LHCN-M2 (cell line): ENCODE measurements around the gene ADGRG4. TPM values are rescaled to one million over a fixed set of nuclear protein-coding genes. Genes with fewer than 3 reads are reported as not detected.
"Not testable (repeated sequence)": the region's sequence is repeated elsewhere in the genome, so short reads cannot be mapped to it uniquely, and the experiment has no call there.

Experiments
- DNase-seq: peaks from one replicate; pipeline ENCODE4 v3.0.0-alpha.2; 2012; ENCODE audit warnings: low read depth
- total RNA-seq: library from RNA; depleted of rRNA; stranded (reverse); fragments of >200 nt; gene quantifications from 2 replicates; pipeline ENCODE4 v1.2.3, GENCODE V29; 2014

Gene ADGRG4
- total RNA-seq, 1 experiment from 2014 or later: not detected

DNA sequence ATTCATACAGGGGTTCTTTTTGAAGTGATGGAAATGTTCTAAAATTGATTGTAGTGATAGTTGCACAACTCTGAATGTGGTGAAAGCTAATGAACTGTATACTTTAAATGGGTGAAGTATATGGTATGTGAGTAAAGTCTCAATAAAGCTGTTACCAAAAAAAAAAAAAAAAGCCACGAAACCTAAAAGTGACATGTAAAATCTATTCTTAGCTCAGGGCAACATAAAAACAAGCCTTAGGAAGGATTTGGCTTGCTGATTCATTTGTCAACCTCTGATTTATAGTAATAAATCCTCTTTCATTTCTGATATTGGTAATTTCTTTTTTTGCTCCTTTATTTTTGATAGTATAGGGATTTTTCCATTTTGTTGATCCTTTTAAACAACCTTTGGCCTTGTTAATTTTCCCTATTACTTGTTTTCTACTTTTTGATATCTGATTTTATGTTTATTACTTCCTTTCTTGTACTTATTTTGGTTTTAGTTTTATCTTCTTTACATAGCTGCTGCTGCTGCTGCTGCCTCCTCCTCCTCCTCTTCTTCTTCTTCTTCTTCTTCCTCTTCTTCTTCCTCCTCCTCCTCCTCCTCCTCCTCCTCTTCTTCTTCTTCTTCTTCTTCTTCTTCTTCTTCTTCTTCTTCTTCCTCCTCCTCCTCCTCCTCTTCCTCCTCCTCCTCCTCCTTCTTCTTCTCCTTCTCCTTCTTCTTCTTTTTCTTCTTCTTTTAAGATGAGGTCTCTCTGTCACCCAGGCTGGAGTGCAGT, 79.4 kb downstream of the ADGRG4 start:
- no peak for DNase-seq

DNA sequence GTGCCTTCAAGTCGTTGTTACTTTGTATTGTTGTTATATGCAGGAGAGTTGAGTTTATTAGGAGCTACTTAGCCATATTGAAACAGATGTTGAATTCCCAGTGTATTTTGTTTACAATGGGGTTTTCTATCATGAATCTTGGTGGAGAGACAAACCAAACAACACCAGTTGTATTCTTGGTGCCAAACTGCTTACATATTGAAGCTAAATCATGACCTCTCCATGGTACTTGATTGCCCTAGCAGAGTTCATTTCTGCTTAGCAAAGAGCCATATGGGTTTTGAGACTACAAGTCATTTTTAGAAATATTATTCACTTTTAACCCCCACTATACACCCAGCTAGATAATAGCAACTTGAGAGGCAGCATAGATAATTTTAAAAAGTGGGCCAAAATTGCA, 85.4 kb downstream of the ADGRG4 start:
- no peak for DNase-seq

GRCh38 chrX:136386826-136387225, 86.1 kb downstream of the ADGRG4 start:
- no peak for DNase-seq

DNA sequence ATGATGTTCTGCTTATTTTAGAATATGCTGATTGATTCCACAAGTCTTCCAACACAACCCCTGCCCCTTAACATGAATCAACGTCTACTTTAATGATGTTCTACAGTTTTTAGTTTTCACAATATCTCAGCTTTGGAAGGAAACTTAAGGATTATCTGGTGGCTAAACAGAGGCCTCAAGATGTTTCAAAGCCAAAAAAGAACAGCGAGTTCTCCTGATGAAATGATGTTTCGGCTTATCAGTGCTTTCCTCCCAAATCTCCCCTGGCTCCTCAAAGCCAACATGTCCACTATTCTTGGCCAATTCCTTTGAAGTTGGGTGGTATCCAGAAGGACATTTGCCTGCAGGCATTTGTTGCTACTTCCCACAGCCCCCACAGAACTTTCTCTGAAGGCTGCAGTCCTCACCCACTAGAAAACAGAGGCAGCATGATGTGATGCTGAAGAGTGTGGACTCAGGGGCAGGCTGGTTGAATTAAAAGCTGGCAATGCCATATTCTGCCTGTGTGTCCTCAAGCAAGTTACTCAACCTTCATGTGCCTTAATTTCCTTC, 87.3 kb downstream of the ADGRG4 start:
- no peak for DNase-seq

DNA sequence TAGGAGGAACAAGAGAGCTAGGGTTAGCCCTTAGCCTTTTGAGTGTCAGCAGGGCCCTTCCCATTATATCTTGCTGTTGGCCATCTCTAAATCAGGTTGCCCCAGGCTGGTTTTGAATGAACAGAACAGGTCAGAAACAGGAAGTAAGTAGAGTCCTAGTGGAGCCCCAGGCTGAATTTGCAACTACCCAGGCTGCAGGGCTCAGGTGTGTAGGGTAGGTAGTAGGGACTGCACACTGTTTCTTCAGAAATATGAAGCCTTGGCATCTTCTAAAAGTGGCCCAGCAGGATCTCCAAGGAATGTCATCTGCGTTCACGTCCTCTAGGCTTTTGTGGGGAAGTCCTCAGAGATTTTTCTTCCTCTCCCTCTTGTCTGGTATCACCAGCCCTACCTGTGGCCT, 90.2 kb downstream of the ADGRG4 start:
- no peak for DNase-seq

DNA sequence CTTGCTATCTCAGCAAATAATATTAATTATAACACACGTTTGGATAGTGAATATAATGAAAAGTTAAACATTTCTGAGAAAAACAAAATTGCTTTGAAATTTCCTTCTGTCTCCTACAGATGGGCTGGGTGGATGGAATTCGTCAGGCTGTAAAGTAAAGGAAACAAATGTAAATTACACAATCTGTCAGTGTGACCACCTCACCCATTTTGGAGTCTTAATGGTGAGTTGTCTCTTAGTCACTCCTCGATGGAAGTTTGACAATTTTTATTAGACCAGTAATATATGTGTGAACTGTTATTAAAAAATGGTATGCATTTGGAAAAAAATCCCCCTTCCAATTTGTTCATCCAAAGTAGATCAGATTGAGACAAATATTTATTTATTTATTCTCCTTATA, 94.5 kb downstream of the ADGRG4 start:
- DNase-seq: peak; percentile 1

- peak; percentile 1 for DNase-seq
These were observed 96.2 kb downstream of the ADGRG4 start for GRCh38 chrX:136397001-136397400.

GRCh38 chrX:136405126-136405525, 104.4 kb downstream of the ADGRG4 start:
- no peak for DNase-seq

GRCh38 chrX:136417806-136418205, 117.0 kb downstream of the ADGRG4 start:
- no peak for DNase-seq

DNA sequence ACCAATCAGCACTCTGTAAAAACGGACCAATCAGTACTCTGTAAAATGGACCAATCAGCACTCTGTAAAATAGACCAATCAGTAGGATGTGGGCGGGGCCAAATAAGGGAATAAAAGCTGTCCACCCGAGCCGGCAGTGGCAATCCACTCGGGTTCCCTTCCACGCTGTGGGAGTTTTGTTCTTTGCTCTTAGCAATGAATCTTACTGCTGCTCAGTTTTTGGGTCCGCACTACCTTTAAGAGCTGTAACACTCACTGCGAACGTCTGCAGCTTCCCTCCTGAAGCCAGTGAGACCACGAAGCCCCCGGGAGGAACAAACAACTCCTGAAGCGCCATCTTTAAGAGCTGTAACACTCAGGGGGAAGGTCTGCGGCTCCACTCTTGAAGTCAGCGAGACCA, 120.6 kb downstream of the ADGRG4 start:
- DNase-seq: no peak

DNA sequence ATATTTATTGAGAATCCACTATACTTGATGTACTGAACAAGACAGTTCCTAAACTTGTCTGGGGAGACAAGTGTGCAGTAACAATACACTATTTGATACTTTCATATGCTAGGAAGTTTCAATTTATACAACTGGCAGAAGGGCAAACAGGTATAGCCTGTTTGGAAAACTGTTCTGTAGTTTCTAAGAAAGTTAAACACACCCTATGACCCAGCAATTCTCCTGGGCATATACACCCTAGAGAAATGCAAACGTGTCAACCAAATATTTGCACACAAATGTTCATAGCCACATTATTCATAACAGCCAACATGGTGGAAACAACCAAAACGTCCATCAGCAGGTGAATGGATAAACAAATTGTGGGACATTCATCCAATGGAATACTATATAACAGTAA, 123.0 kb downstream of the ADGRG4 start:
- DNase-seq: no peak

DNA sequence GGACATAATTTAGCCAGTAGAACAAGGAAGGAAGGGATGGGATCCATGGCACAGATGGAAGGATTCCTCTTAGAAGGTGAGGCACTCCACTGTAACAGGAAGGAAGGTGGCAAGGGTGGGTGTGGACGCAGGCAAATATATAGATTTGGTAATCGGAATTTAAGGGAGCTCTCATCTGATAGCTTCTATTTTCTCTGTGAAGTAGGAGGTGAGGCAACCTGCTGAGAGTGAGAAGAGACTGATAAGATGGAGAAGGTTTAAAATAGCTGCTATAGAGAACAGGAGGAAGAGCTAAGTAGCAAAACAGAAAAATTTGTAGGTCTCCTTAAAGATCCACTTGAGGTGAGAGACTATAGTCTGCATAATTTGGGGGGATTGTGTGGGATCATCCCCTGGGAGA, 125.2 kb downstream of the ADGRG4 start:
- DNase-seq: no peak

DNA sequence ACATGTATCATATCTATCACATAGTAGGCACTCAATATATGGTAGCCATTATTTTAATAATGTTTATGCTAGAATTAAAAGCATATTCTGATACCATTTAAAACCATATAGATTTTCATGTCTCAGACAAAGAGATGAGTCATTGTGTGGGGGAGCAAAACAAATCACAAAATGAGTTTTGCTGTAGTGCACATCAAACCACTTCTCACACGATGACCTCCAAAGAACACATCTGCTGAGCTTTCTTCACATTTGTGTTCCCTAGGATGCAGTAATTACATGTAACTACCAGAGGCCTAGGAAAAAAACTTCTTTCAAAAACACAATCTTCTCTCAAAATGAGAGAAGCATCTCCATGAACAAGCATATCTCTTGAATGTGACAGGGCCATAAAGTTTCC, 130.9 kb downstream of the ADGRG4 start:
- DNase-seq: no peak

GRCh38 chrX:136437774-136438173, 137.0 kb downstream of the ADGRG4 start:
- DNase-seq: no peak

- no peak for DNase-seq
These were observed 137.4 kb downstream of the ADGRG4 start for GRCh38 chrX:136438192-136438591.

DNA sequence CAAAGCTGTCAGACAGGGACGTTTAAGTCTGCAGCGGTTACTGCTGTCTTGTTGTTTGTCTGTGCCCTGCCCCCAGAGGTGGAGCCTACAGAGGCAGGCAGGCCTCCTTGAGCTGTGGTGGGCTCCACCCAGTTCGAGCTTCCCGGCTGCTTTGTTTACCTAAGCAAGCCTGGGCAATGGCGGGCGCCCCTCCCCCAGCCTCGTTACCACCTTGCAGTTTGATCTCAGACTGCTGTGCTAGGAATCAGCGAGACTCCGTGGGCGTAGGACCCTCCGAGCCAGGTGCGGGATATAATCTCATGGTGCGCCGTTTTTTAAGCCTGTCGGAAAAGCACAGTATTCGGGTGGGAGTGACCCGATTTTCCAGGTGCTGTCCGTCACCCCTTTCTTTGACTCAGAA, 144.9 kb downstream of the ADGRG4 start:
- not testable (repeated sequence) for DNase-seq

GRCh38 chrX:136446208-136446607, 145.4 kb downstream of the ADGRG4 start:
- DNase-seq: no peak

- no peak for DNase-seq
These were observed 146.5 kb downstream of the ADGRG4 start for GRCh38 chrX:136447308-136447707.

- no peak for DNase-seq
These were observed 147.2 kb downstream of the ADGRG4 start for GRCh38 chrX:136447968-136448367.

- no peak for DNase-seq
These were observed 149.5 kb downstream of the ADGRG4 start for GRCh38 chrX:136450050-136450830.

DNA sequence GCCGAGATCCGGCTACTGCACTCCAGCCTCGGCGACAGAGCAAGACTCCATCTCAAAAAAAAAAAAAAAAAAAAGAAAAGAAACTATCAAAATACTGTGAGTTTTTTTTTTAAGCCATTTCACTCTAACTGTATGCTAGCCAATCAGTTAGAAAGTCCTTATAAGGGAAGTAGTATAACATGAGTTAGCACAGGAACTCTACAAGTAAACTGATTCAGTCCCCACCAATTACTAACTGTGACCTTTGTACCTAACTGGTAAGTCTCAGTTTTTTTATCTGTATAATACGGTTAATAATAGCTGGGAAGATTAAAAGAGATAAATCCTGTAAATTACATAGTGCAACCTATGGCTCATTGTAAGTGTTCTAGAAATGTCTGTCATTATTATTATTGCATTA, 151.9 kb downstream of the ADGRG4 start:
- no peak for DNase-seq

- no peak for DNase-seq
These were observed 152.4 kb downstream of the ADGRG4 start for GRCh38 chrX:136453114-136453513.

GRCh38 chrX:136453771-136454170, 153.0 kb downstream of the ADGRG4 start:
- DNase-seq: no peak
